ENCODE data around the gene SLC35C1. TPM values are rescaled to one million over a fixed set of nuclear protein-coding genes. Genes with fewer than 3 reads are reported as not detected.

SLC35C1 gene
- 12.9 and 13.3 TPM in 2 replicates for total RNA-seq
- long read RNA-seq, full-length matches to known transcripts, result 5 of 9 reads
- long read RNA-seq, partial matches to known transcripts, result 4 of 9 reads
- long read RNA-seq, other reads (novel, unspliced or antisense), result 0 of 9 reads

GRCh38 chr11:45804761-45805304, at the start of gene SLC35C1:
SLC35C1 (plus strand) TSS chr11:45805149; CDS start chr11:45805802, 653 bp downstream.
- H3K27me3 Mint-ChIP-seq (ENCODE audit: low read depth), result peaks cover 29% of the 10 kb centered on the region
- H3K4me3 Mint-ChIP-seq, result peak within 1 kb of the TSS; percentile 95
- TF ChIP-seq, protein P1, sequence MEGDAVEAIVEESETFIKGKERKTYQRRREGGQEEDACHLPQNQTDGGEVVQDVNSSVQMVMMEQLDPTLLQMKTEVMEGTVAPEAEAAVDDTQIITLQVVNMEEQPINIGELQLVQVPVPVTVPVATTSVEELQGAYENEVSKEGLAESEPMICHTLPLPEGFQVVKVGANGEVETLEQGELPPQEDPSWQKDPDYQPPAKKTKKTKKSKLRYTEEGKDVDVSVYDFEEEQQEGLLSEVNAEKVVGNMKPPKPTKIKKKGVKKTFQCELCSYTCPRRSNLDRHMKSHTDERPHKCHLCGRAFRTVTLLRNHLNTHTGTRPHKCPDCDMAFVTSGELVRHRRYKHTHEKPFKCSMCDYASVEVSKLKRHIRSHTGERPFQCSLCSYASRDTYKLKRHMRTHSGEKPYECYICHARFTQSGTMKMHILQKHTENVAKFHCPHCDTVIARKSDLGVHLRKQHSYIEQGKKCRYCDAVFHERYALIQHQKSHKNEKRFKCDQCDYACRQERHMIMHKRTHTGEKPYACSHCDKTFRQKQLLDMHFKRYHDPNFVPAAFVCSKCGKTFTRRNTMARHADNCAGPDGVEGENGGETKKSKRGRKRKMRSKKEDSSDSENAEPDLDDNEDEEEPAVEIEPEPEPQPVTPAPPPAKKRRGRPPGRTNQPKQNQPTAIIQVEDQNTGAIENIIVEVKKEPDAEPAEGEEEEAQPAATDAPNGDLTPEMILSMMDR (conservative IDR thresholded peaks at IDR 0.05), result no peak
- no peaks in the 10 kb centered on the region for H3K9me3 Mint-ChIP-seq
- no peaks in the 10 kb centered on the region for H3K36me3 Mint-ChIP-seq (ENCODE audit: low read depth)
- peak; percentile 95 for DNase-seq (ENCODE audit: low read depth, low spot score)
- peak within 1 kb of the TSS; percentile 97 for H3K27ac Mint-ChIP-seq (ENCODE audit: unreplicated experiment)
- peaks cover 27% of the 10 kb centered on the region for H3K4me1 Mint-ChIP-seq

- H3K27me3 Mint-ChIP-seq (ENCODE audit: low read depth), result peaks cover 14% of the 10 kb centered on the region
- H3K27ac Mint-ChIP-seq (ENCODE audit: unreplicated experiment), result no peak overlapping the region
- no peaks in the 10 kb centered on the region for H3K9me3 Mint-ChIP-seq
- H3K4me1 Mint-ChIP-seq, result peaks cover 14% of the 10 kb centered on the region
- H3K4me3 Mint-ChIP-seq, result no peak overlapping the region
- no peaks in the 10 kb centered on the region for H3K36me3 Mint-ChIP-seq (ENCODE audit: low read depth)
- no peak for DNase-seq (ENCODE audit: low read depth, low spot score)
- TF ChIP-seq, protein P1 (conservative IDR thresholded peaks at IDR 0.05), result no peak
Observed at GRCh38 chr11:45755281-45755859, 49.6 kb upstream of the SLC35C1 start.

- Mint-ChIP-seq H3K27ac (ENCODE audit: unreplicated experiment) (peak overlapping the region; percentile 78), H3K36me3 (ENCODE audit: low read depth) (no peaks in the 10 kb centered on the region), H3K27me3 (ENCODE audit: low read depth) (peaks cover 4% of the 10 kb centered on the region), H3K4me3 (no peak overlapping the region), H3K4me1 (peaks cover 7% of the 10 kb centered on the region), H3K9me3 (no peaks in the 10 kb centered on the region)
- no peak for DNase-seq (ENCODE audit: low read depth, low spot score)
- TF ChIP-seq, protein P1 (conservative IDR thresholded peaks at IDR 0.05), result no peak
Observed at GRCh38 chr11:45756384-45757010, 48.5 kb upstream of the SLC35C1 start.

- H3K4me3 Mint-ChIP-seq, result no peak overlapping the region
- H3K27ac Mint-ChIP-seq (ENCODE audit: unreplicated experiment), result no peak overlapping the region
- no peaks in the 10 kb centered on the region for H3K4me1 Mint-ChIP-seq
- DNase-seq (ENCODE audit: low read depth, low spot score), result no peak
- H3K27me3 Mint-ChIP-seq (ENCODE audit: low read depth), result peaks cover 3% of the 10 kb centered on the region
- TF ChIP-seq, protein P1 (conservative IDR thresholded peaks at IDR 0.05), result no peak
- H3K36me3 Mint-ChIP-seq (ENCODE audit: low read depth), result no peaks in the 10 kb centered on the region
- no peaks in the 10 kb centered on the region for H3K9me3 Mint-ChIP-seq
Observed at GRCh38 chr11:45757672-45758071, 47.3 kb upstream of the SLC35C1 start.

- no peak overlapping the region for H3K4me3 Mint-ChIP-seq
Observed at GRCh38 chr11:45761659-45762058, 43.3 kb upstream of the SLC35C1 start.

More at GRCh38 chr11:45761659-45762058, 43.3 kb upstream of the SLC35C1 start:
- TF ChIP-seq, protein P1 (conservative IDR thresholded peaks at IDR 0.05), result no peak
- no peak overlapping the region for H3K27ac Mint-ChIP-seq (ENCODE audit: unreplicated experiment)
- no peaks in the 10 kb centered on the region for H3K36me3 Mint-ChIP-seq (ENCODE audit: low read depth)
- H3K9me3 Mint-ChIP-seq, result no peaks in the 10 kb centered on the region
- DNase-seq (ENCODE audit: low read depth, low spot score), result no peak
- H3K27me3 Mint-ChIP-seq (ENCODE audit: low read depth), result peaks cover 15% of the 10 kb centered on the region
- H3K4me1 Mint-ChIP-seq, result no peaks in the 10 kb centered on the region

Data from neural crest cell (in vitro differentiated cells).